Suprapubic skin (tissue), 4 donors: ENCODE measurements around the gene KLHL11. TPM values are rescaled to one million over a fixed set of nuclear protein-coding genes. Genes with fewer than 3 reads are reported as not detected.

ENCODE experiments used
- DNase-seq, 2 donors: peaks; one replicate each; pipeline ENCODE4 v3.0.0-alpha.2; 2019; ENCODE audit warnings: low spot score in 2 of 2
- H3K27ac ChIP-seq: fragments of 200-600 bp; sonication (generic); one replicate; pipeline ENCODE4 v1.5.1; 2019
- H3K27me3 ChIP-seq: fragments of 200-600 bp; sonication (generic); one replicate; pipeline ENCODE4 v1.5.1; 2019
- H3K36me3 ChIP-seq: fragments of 200-600 bp; sonication (generic); one replicate; pipeline ENCODE4 v1.5.1; 2019
- H3K4me1 ChIP-seq: fragments of 200-600 bp; sonication (generic); one replicate; pipeline ENCODE4 v1.5.1; 2019
- H3K4me3 ChIP-seq: fragments of 200-600 bp; sonication (generic); one replicate; pipeline ENCODE4 v1.5.1; 2019; ENCODE audit warnings: mild to moderate bottlenecking
- H3K9me3 ChIP-seq: fragments of 200-600 bp; sonication (generic); one replicate; pipeline ENCODE4 v1.5.1; 2019
- CTCF ChIP-seq, 2 donors: fragments of 200-600 bp in 1 of 2; fragments of 450-650 bp in 1 of 2; sonication (generic) in 1 of 2; IDR thresholded peaks; one replicate each; pipeline ENCODE4 v1.5.1; 2016 to 2019; ENCODE audit warnings: antibody characterized with exemption in 2 of 2, mild to moderate bottlenecking in 1 of 2, moderate library complexity in 1 of 2
- EP300 ChIP-seq: sonication (generic); formaldehyde crosslinking; IDR thresholded peaks from one replicate; pipeline ENCODE4 v1.6.1; 2017; ENCODE audit warnings: antibody characterized with exemption
- POLR2A ChIP-seq, 2 donors: fragments of 450-650 bp; IDR thresholded peaks; one replicate each; pipeline ENCODE4 v1.6.1; 2017; ENCODE audit warnings: antibody characterized with exemption in 2 of 2, mild to moderate bottlenecking in 2 of 2, moderate library complexity in 2 of 2
- POLR2AphosphoS5 ChIP-seq, 3 donors: sonication (generic); formaldehyde crosslinking; IDR thresholded peaks; one replicate each; pipeline ENCODE4 v1.6.1; 2017; ENCODE audit warnings: antibody characterized with exemption in 3 of 3
- WGBS: methylation state at CpG from one replicate; pipeline ENCODE4 v1.1.5; 2018; 5-methylcytosine and 5-hydroxymethylcytosine counted together
- total RNA-seq, 4 donors: library from RNA; depleted of rRNA; stranded (reverse); fragments of >200 nt; gene quantifications; one replicate each; pipeline ENCODE4 v1.1.0, GENCODE V29; 2016

Gene KLHL11
- total RNA-seq, 4 donors from 2014 or later, result 19.6 to 27.9 (median 21.4) TPM

- WGBS, result 66% methylated on average over 5 of the region's 5 CpGs
- Histone ChIP-seq H3K27me3 (no peaks in the 10 kb centered on the region), H3K4me1 (peaks cover 20% of the 10 kb centered on the region), H3K9me3 (no peaks in the 10 kb centered on the region), H3K4me3 (no peak overlapping the region), H3K36me3 (peaks cover 91% of the 10 kb centered on the region), H3K27ac (peak overlapping the region; percentile 76)
- TF ChIP-seq POLR2A (IDR thresholded peaks at IDR 0.05) (no peak), CTCF (IDR thresholded peaks at IDR 0.05) (no peak), POLR2AphosphoS5 (IDR thresholded peaks at IDR 0.05) (no peak), EP300 (no peak)
- DNase-seq, result no peak
These were observed 30.4 kb upstream of the KLHL11 start for GRCh38 chr17:41895617-41896016.

- Histone ChIP-seq H3K4me1 (peaks cover 20% of the 10 kb centered on the region), H3K27me3 (no peaks in the 10 kb centered on the region), H3K9me3 (no peaks in the 10 kb centered on the region), H3K27ac (peak overlapping the region; percentile 76), H3K36me3 (peaks cover 92% of the 10 kb centered on the region), H3K4me3 (no peak overlapping the region)
- no peak for DNase-seq
- WGBS, result 43% methylated on average over 7 of the region's 7 CpGs
- TF ChIP-seq CTCF (IDR thresholded peaks at IDR 0.05) (no peak), POLR2AphosphoS5 (IDR thresholded peaks at IDR 0.05) (no peak), POLR2A (IDR thresholded peaks at IDR 0.05) (no peak)
These were observed 29.6 kb upstream of the KLHL11 start for GRCh38 chr17:41894791-41895331.

- Histone ChIP-seq H3K36me3 (peaks cover 93% of the 10 kb centered on the region), H3K27me3 (no peaks in the 10 kb centered on the region), H3K9me3 (no peaks in the 10 kb centered on the region), H3K4me1 (peaks cover 20% of the 10 kb centered on the region), H3K4me3 (no peak overlapping the region), H3K27ac (no peak overlapping the region)
- no peak for TF ChIP-seq POLR2A (IDR thresholded peaks at IDR 0.05)
- DNase-seq, result no peak
- WGBS, result 86% methylated on average over 3 of the region's 3 CpGs
These were observed 28.2 kb upstream of the KLHL11 start for GRCh38 chr17:41893384-41893783.

GRCh38 chr17:41892021-41892376 is 26.8 kb upstream of the KLHL11 start:
- WGBS, result 97% methylated on average over 4 of the region's 4 CpGs
- no peak overlapping the region for H3K4me3 ChIP-seq
- H3K27me3 ChIP-seq, result no peaks in the 10 kb centered on the region
- H3K27ac ChIP-seq, result no peak overlapping the region
- TF ChIP-seq POLR2A (IDR thresholded peaks at IDR 0.05) (no peak), POLR2AphosphoS5 (IDR thresholded peaks at IDR 0.05) (no peak), EP300 (no peak), CTCF (IDR thresholded peaks at IDR 0.05) (no peak)
- no peaks in the 10 kb centered on the region for H3K9me3 ChIP-seq
- H3K36me3 ChIP-seq, result peaks cover 93% of the 10 kb centered on the region
- no peak for DNase-seq
- peaks cover 20% of the 10 kb centered on the region for H3K4me1 ChIP-seq

- peaks cover 93% of the 10 kb centered on the region for H3K36me3 ChIP-seq
- no peaks in the 10 kb centered on the region for H3K27me3 ChIP-seq
- TF ChIP-seq CTCF (IDR thresholded peaks at IDR 0.05) (no peak), POLR2A (IDR thresholded peaks at IDR 0.05) (no peak), POLR2AphosphoS5 (IDR thresholded peaks at IDR 0.05) (no peak), EP300 (no peak)
- 94% methylated on average over 7 of the region's 7 CpGs for WGBS
- H3K4me1 ChIP-seq, result peaks cover 20% of the 10 kb centered on the region
- H3K27ac ChIP-seq, result no peak overlapping the region
- no peak overlapping the region for H3K4me3 ChIP-seq
- H3K9me3 ChIP-seq, result no peaks in the 10 kb centered on the region
- DNase-seq, result no peak
These were observed 26.2 kb upstream of the KLHL11 start for GRCh38 chr17:41891135-41892020.
